Upper lobe of right lung (tissue), 1 donor: ENCODE measurements around the gene KCNT2. TPM values are rescaled to one million over a fixed set of nuclear protein-coding genes. Genes with fewer than 3 reads are reported as not detected.

Source experiments
- ATAC-seq: fragments of 200-7000 bp; cut with Tn5 transposase; one replicate; pipeline ENCODE4 v1.9.1; 2020; ENCODE audit warnings: mild to moderate bottlenecking, moderate library complexity
- DNase-seq: peaks from one replicate; pipeline ENCODE4 v3.0.0-alpha.2; 2020
- H3K27ac ChIP-seq: fragments of 200-600 bp; one replicate; pipeline ENCODE4 v1.8.0; 2022
- H3K27me3 ChIP-seq: fragments of 200-600 bp; one replicate; pipeline ENCODE4 v1.8.0; 2022; ENCODE audit warnings: mild to moderate bottlenecking
- H3K36me3 ChIP-seq: fragments of 200-600 bp; one replicate; pipeline ENCODE4 v1.8.0; 2022
- H3K4me1 ChIP-seq: fragments of 200-600 bp; one replicate; pipeline ENCODE4 v1.8.0; 2022
- H3K4me3 ChIP-seq: fragments of 200-600 bp; one replicate; pipeline ENCODE4 v1.8.0; 2022; ENCODE audit warnings: mild to moderate bottlenecking
- H3K9me3 ChIP-seq: fragments of 200-600 bp; one replicate; pipeline ENCODE4 v1.8.0; 2022
- intact Hi-C: fragments of 100-400 bp; cut with DNase I; formaldehyde crosslinking; loops from one replicate; pipeline ENCODE4 v1.11.0; 2022
- microRNA-seq: library from miRNA; unstranded; fragments of <30 nt; microRNA quantifications from one replicate; pipeline ENCODE4 v1.2.0, GENCODE V29; 2020; ENCODE audit warnings: borderline microRNAs expressed
- total RNA-seq: library from RNA; stranded (reverse); fragmentation: NEBNext Ultra II Directional; extraction: Animal tissue kit (Norgen Biotek cat#: 25700); gene quantifications from one replicate; pipeline ENCODE4 v1.2.1, GENCODE V29; 2021
- TF ChIP-seq, protein P1 (sequence below): fragments of 200-600 bp; IDR thresholded peaks from one replicate; pipeline ENCODE4 v1.8.0; 2022; ENCODE audit warnings: antibody characterized with exemption
- donor health status: DM: no; HTN: yes; CAD: no; lungs with severe emphysema.

The KCNT2 gene
- total RNA-seq, 1 donor from 2014 or later: 8.1 TPM

DNA sequence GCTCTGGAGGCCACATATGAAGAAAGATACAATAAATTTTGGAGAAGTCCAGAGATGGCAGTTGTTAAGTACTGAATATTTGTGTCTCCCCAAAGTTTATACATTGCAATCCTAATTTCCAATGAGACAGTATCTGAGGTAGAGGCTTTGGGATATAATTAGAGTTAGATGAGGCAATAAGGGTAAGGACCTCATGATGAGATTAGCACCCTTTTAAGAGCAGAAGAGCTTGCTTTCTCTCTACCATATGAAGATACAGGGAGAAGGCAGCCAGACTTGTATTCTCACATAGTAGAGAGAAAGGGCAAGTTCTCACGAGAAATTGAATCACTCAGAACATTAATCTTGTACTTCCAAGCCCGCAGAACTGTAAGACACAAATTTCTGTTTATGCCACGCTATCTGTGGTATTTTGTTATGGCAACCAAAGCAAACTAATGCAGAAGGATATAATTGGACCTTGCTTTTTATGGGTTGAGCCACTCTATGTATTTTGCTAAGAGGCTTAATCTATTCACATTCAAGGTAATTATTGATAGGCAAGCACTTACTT is 430.1 kb downstream of the KCNT2 start:
- Histone ChIP-seq H3K27ac (no peak overlapping the region), H3K36me3 (no peaks in the 10 kb centered on the region), H3K27me3 (no peaks in the 10 kb centered on the region), H3K9me3 (no peaks in the 10 kb centered on the region), H3K4me3 (no peak overlapping the region), H3K4me1 (no peaks in the 10 kb centered on the region)
- intact Hi-C loops: no loop called here
- no peak for DNase-seq
- TF ChIP-seq, protein P1, sequence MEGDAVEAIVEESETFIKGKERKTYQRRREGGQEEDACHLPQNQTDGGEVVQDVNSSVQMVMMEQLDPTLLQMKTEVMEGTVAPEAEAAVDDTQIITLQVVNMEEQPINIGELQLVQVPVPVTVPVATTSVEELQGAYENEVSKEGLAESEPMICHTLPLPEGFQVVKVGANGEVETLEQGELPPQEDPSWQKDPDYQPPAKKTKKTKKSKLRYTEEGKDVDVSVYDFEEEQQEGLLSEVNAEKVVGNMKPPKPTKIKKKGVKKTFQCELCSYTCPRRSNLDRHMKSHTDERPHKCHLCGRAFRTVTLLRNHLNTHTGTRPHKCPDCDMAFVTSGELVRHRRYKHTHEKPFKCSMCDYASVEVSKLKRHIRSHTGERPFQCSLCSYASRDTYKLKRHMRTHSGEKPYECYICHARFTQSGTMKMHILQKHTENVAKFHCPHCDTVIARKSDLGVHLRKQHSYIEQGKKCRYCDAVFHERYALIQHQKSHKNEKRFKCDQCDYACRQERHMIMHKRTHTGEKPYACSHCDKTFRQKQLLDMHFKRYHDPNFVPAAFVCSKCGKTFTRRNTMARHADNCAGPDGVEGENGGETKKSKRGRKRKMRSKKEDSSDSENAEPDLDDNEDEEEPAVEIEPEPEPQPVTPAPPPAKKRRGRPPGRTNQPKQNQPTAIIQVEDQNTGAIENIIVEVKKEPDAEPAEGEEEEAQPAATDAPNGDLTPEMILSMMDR: no peak
- ATAC-seq: no peak

Small RNAs within 50 kb of the gene (microRNA-seq; reads per million reads assigned to microRNA genes)
- gene MIR4735: not detected

Other genes with a start within 250 kb of the KCNT2 start
- gene CFH, start 43.6 kb upstream of the KCNT2 start, total RNA-seq: 78.5 TPM
- gene CFHR3, start 166.4 kb upstream of the KCNT2 start, total RNA-seq: 0.23 TPM
- gene CFHR1, start 211.3 kb upstream of the KCNT2 start, total RNA-seq: not detected